Common myeloid progenitor, CD34-positive (primary cell): Measurements from ENCODE around the gene COL20A1.

ENCODE experiments used
- CTCF ChIA-PET: fragments of 350-600 bp; sonication (Branson Sonifier 250); formaldehyde crosslinking; loops from one replicate; lab custom pipeline; 2021; ENCODE audit warnings: antibody characterized with exemption; lab: Charles Lee
- POLR2A ChIA-PET: fragments of 350-600 bp; sonication (Branson Sonifier 250); formaldehyde crosslinking; loops from one replicate; lab custom pipeline; 2021; ENCODE audit warnings: antibody characterized with exemption; lab: Charles Lee
- DNase-seq, 3 donors: peaks; one replicate each; pipeline versions ENCODE4 v3.0.0 to v3.0.0-alpha.2; 2013
- H3K27ac ChIP-seq, 2 experiments: 1 replicate in 1 of 2; 2 replicates in 1 of 2; pipeline ENCODE4 v1.7.0; 2013; ENCODE audit warnings: inconsistent platforms in 2 of 2, low read length in 2 of 2, mild to moderate bottlenecking in 2 of 2, low read depth in 1 of 2, moderate library complexity in 1 of 2; ENCODE audit not compliant: severe bottlenecking in 2 of 2, insufficient read depth in 1 of 2, poor library complexity in 1 of 2
- H3K27me3 ChIP-seq, 5 experiments: replicated peaks in 2 of 5; 1 replicate in 3 of 5; 2 replicates in 2 of 5; pipeline versions ENCODE4 v1.6.1 to v1.7.0; 2013; ENCODE audit warnings: low read length in 4 of 5, mild to moderate bottlenecking in 2 of 5, moderate library complexity in 2 of 5, inconsistent platforms in 1 of 5; ENCODE audit not compliant: insufficient read depth in 5 of 5, control insufficient read depth in 4 of 5
- H3K36me3 ChIP-seq, 4 experiments: 1 replicate in 2 of 4; 2 replicates in 2 of 4; pipeline versions ENCODE4 v1.6.1 to v1.7.0; 2013; ENCODE audit warnings: low read length in 3 of 4, control low read depth in 1 of 4, mild to moderate bottlenecking in 1 of 4; ENCODE audit not compliant: control insufficient read depth in 4 of 4, insufficient read depth in 4 of 4
- H3K4me1 ChIP-seq, 4 experiments: 1 replicate in 3 of 4; 2 replicates in 1 of 4; pipeline versions ENCODE4 v1.6.1 to v1.7.1; 2013; ENCODE audit warnings: low read length in 3 of 4, mild to moderate bottlenecking in 3 of 4, control low read depth in 1 of 4, inconsistent platforms in 1 of 4, moderate library complexity in 1 of 4; ENCODE audit not compliant: control insufficient read depth in 4 of 4, insufficient read depth in 4 of 4; ENCODE audit errors: control extremely low read depth in 1 of 4
- H3K4me3 ChIP-seq, 7 experiments: 1 replicate in 4 of 7; 2 replicates in 3 of 7; pipeline versions ENCODE4 v1.5.1 to v1.7.0; 2013; ENCODE audit warnings: mild to moderate bottlenecking in 7 of 7, low read length in 6 of 7, moderate library complexity in 6 of 7, inconsistent platforms in 2 of 7, low read depth in 2 of 7, control low read depth in 1 of 7; ENCODE audit not compliant: insufficient read depth in 4 of 7, control insufficient read depth in 1 of 7; ENCODE audit errors: extremely low read depth in 1 of 7
- H3K9me3 ChIP-seq, 5 experiments: 1 replicate in 4 of 5; 2 replicates in 1 of 5; pipeline versions ENCODE4 v1.6.1 to v1.7.1; 2013; ENCODE audit warnings: low read length in 4 of 5, mild to moderate bottlenecking in 2 of 5, inconsistent platforms in 1 of 5, low read depth in 1 of 5, moderate library complexity in 1 of 5; ENCODE audit not compliant: control insufficient read depth in 4 of 5, insufficient read depth in 2 of 5; ENCODE audit errors: control extremely low read depth in 1 of 5
- WGBS: methylation state at CpG from one replicate; pipeline ENCODE4 v1.1.5; 2013; ENCODE audit not compliant: insufficient coverage; 5-methylcytosine and 5-hydroxymethylcytosine counted together

COL20A1 gene

GRCh38 chr20:63290677-63291472 lies 2.1 kb upstream of the COL20A1 start:
- ChIA-PET POLR2A (no interaction called here), CTCF (interaction anchor here (1.0 to 1.5 kb wide), 3 partner anchors 14 to 854 kb away, joined by 3 to 4 read pairs (median 4); no protein-coding TSS in a partner anchor)
- peak in 2 of 3 donors; percentile 22 to 40 for DNase-seq

DNA sequence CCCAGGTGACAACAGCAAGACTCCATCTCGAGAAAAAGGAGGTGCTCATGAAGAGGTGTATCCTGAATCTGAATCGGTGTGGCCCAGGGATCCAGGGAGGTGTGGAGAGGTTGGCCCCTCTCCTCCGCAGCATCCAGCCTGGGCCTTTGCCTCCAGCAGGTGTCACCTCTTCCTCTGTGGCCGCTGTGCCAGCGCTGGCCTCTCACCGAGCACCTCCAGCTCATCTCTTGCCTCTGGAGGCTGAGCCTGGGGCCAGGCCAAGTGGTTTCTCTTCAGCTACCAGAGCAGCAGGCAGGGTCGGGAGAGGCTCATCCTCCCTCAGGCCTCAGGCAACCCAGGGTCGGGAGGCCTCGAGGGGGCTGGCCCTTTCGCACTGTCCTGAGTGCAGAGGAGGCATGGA lies 1.2 kb upstream of the COL20A1 start:
- H3K9me3 ChIP-seq: no peaks in the 10 kb centered on the region
- CTCF ChIA-PET: interaction anchor here (1.0 to 1.5 kb wide), 3 partner anchors 15 to 853 kb away, joined by 3 to 4 read pairs (median 3); no protein-coding TSS in a partner anchor
- no peak overlapping the region for H3K27ac ChIP-seq
- H3K36me3 ChIP-seq: peaks cover 0 to 26% (median 19%) of the 10 kb centered on the region in 4 experiments
- WGBS: 89% methylated on average over 10 of the region's 10 CpGs
- POLR2A ChIA-PET: no interaction called here
- H3K4me1 ChIP-seq: peaks cover 0 to 1% (median 0%) of the 10 kb centered on the region in 4 experiments
- no peak for DNase-seq
- peaks cover 0 to 39% (median 11%) of the 10 kb centered on the region in 5 experiments for H3K27me3 ChIP-seq
- no peak overlapping the region for H3K4me3 ChIP-seq

More at GRCh38 chr20:63290677-63291472, 2.1 kb upstream of the COL20A1 start:
- peaks cover 0 to 34% (median 23%) of the 10 kb centered on the region in 4 experiments for H3K36me3 ChIP-seq
- no peaks in the 10 kb centered on the region for H3K9me3 ChIP-seq
- H3K27me3 ChIP-seq: peaks cover 0 to 30% (median 8%) of the 10 kb centered on the region in 5 experiments
- no peak overlapping the region for H3K27ac ChIP-seq
- 72% methylated on average over 22 of the region's 26 CpGs for WGBS
- H3K4me1 ChIP-seq: peaks cover 0 to 1% (median 0%) of the 10 kb centered on the region in 4 experiments
- H3K4me3 ChIP-seq: no peak overlapping the region

DNA sequence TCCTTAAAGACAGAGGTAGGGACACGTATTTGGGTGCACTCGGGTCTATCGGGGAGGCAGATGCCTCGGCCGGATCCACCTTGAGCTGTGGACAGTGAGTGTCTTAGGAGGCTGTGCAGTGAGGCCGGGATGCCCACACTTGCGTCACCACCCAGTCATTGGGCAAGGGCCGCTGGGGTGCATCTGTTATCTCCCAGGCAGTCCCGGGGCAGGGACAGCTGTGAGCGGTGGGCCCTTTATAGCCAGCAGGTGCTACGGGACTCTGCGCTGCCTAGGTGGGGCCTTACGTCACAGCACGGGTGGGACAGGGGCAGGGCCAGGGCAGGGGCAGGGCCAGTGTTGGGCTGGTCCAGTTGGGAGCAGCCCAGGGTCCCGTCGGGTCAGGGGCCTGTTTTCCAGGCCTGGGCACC lies 689 bp upstream of the COL20A1 start:
- ChIA-PET CTCF (interaction anchor here (1.4 to 1.5 kb wide), 2 partner anchors 59 to 852 kb away, joined by 3 read pairs; no protein-coding TSS in a partner anchor), POLR2A (no interaction called here)

DNA sequence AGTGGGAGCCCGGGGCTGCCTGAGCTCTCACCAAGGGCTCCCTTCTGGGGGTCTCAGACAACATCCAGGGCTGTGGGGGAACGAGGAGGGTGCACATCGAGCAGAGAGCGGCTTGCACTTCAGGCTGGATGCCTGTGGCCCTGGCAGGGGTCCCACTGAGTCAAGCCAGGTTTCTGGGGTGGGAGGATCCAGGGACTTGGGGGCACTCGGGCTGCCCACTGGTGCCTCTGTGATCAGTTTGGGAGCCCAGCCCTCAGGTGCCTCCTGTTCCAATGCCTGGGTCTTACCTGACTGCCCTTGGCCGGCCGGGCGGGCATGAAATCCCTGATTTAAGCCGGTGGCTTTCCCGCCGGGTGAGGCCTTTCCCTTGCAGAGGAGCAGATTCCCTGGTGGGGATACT lies 470 bp downstream of the COL20A1 start:
- H3K36me3 ChIP-seq: peaks cover 0 to 10% (median 7%) of the 10 kb centered on the region in 4 experiments
- H3K4me3 ChIP-seq: no peak overlapping the region
- H3K4me1 ChIP-seq: peaks cover 0 to 1% (median 0%) of the 10 kb centered on the region in 4 experiments
- 76% methylated on average over 5 of the region's 11 CpGs for WGBS
- ChIA-PET POLR2A (no interaction called here), CTCF (interaction anchor here (1.6 kb wide), 1 partner anchor 69 kb away, joined by 4 read pairs; no protein-coding TSS in a partner anchor)
- H3K9me3 ChIP-seq: no peaks in the 10 kb centered on the region
- H3K27ac ChIP-seq: no peak overlapping the region
- peaks cover 0 to 56% (median 11%) of the 10 kb centered on the region in 5 experiments for H3K27me3 ChIP-seq
- no peak for DNase-seq

More for the DNA sequence above, 689 bp upstream of the COL20A1 start:
- WGBS: 92% methylated on average over 14 of the region's 16 CpGs
- no peak for DNase-seq
- Histone ChIP-seq H3K4me1 (peaks cover 0 to 1% (median 0%) of the 10 kb centered on the region in 4 experiments), H3K27me3 (peaks cover 0 to 44% (median 11%) of the 10 kb centered on the region in 5 experiments), H3K9me3 (no peaks in the 10 kb centered on the region), H3K4me3 (no peak overlapping the region), H3K36me3 (peaks cover 0 to 22% (median 16%) of the 10 kb centered on the region in 4 experiments), H3K27ac (no peak overlapping the region)

DNA sequence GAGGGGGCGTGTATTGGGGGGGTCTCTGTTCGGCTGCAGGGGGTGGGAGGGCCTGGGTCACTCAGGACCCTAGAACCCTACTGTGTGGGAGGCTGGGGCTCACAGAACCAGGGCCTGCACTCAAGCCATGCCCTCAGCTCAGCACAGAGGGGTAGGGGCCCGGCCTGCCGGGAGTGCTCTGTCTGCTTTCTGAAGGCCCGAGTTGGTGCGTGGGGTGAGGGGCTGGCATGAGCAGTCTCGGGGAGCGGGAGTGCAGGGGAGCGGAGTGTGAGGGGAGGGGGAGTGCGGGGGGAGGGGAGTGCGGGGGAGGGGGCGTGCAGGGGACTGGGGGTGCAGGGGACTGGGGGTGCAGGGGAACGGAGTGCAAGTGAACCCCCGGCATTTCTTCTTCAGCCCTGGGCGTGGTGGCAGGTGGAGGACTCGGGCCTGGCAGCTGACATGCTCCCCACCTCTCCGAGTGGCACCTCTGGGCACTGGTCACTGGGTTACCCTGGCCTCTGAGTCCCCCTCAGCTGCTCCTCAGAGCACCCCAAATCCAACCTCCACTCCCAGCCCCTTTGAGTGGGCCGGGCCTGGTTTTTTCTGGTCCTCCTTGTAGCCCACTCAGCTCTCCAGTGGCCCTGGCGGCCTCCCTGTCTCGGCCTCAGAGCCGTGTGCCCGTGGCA lies 1.0 kb downstream of the COL20A1 start:
- no peak overlapping the region for H3K4me3 ChIP-seq
- POLR2A ChIA-PET: no interaction called here
- WGBS: 91% methylated on average over 11 of the region's 22 CpGs
- no peaks in the 10 kb centered on the region for H3K9me3 ChIP-seq
- peaks cover 0 to 61% (median 11%) of the 10 kb centered on the region in 5 experiments for H3K27me3 ChIP-seq
- no peak for DNase-seq
- peaks cover 0 to 1% (median 0%) of the 10 kb centered on the region in 4 experiments for H3K4me1 ChIP-seq
- CTCF ChIA-PET: interaction anchor here (1.1 to 1.6 kb wide), 2 partner anchors 28 to 70 kb away, joined by 3 to 4 read pairs; no protein-coding TSS in a partner anchor
- H3K27ac ChIP-seq: no peak overlapping the region
- H3K36me3 ChIP-seq: peaks cover 0 to 4% (median 2%) of the 10 kb centered on the region in 4 experiments

DNA sequence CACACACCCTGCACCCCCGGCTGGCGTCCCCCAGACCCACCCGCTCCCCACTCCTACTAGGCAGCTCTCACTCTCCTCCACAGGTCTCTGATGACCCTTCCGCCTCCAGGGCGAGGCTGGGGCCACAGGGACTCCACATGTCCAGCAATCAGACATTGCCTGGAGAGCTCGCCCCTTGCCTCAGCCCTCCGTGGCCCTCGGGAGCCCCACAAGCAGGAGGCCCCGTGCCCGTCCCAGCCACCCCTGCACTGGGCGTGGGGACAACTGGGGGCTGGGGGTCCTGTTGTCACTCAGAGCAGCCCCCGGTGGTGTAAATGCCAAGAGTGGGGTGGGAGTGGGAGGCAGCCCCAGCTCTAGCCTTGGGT lies 1.5 kb downstream of the COL20A1 start:
- POLR2A ChIA-PET: no interaction called here
- peaks cover 0 to 1% (median 0%) of the 10 kb centered on the region in 4 experiments for H3K4me1 ChIP-seq
- CTCF ChIA-PET: interaction anchor here (1.1 to 1.6 kb wide), 2 partner anchors 28 to 70 kb away, joined by 3 to 4 read pairs; no protein-coding TSS in a partner anchor
- H3K4me3 ChIP-seq: no peak overlapping the region
- no peaks in the 10 kb centered on the region for H3K9me3 ChIP-seq
- H3K27ac ChIP-seq: no peak overlapping the region
- WGBS: 90% methylated on average over 12 of the region's 12 CpGs
- H3K27me3 ChIP-seq: peaks cover 0 to 67% (median 11%) of the 10 kb centered on the region in 5 experiments
- DNase-seq: no peak
- H3K36me3 ChIP-seq: no peaks in the 10 kb centered on the region
